T-helper 1 cell treated with Interleukin-12 subunit alpha and Interleukin-12 subunit beta and Interleukin-4 antibody, amounts not matched to agents 30 μg/mL and 1 μg/mL, for 36 hours (primary cell): ENCODE measurements around the gene TMTC4.
A peak's percentile ranks its signal among the peaks of the same experiment; 100 is the strongest.

ENCODE experiments used
- H3K27ac Mint-ChIP-seq: one replicate; pipeline ENCODE4 v1.8.0; 2021; ENCODE audit warnings: mild to moderate bottlenecking, mixed read lengths
- H3K27me3 Mint-ChIP-seq: one replicate; pipeline ENCODE4 v1.8.0; 2021; ENCODE audit warnings: low read depth, mixed read lengths
- H3K36me3 Mint-ChIP-seq: one replicate; pipeline ENCODE4 v1.8.0; 2021; ENCODE audit warnings: low read depth, mixed read lengths
- H3K4me1 Mint-ChIP-seq: one replicate; pipeline ENCODE4 v1.8.0; 2021; ENCODE audit warnings: low read depth, mixed read lengths
- H3K4me3 Mint-ChIP-seq: one replicate; pipeline ENCODE4 v1.8.0; 2021; ENCODE audit warnings: mild to moderate bottlenecking, moderate library complexity, mixed read lengths
- H3K9me3 Mint-ChIP-seq: one replicate; pipeline ENCODE4 v1.8.0; 2021; ENCODE audit warnings: mixed read lengths

TMTC4 gene

DNA sequence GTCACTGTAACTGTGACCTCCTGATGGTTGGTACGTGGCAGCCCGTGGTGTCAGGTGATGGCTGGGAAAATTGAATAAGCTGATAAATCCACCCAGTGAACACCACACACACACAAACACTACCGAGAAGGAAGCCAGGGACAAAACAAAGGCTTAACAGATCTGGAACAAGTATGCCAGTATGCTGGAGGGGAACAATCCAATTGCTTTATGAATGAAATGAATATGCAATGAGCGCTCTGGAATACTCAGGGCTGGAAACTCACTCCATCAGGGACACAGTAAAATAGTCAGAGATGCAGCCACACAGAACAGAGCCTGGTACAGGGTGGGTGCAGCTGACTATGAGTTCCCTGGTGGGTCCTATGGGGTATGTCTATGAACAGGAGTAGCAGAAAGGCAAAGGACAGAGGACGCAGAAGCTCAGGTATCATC, 16.7 kb downstream of the TMTC4 start:
- peak overlapping the region; percentile 55 for H3K27ac Mint-ChIP-seq
- no peaks in the 10 kb centered on the region for H3K9me3 Mint-ChIP-seq
- H3K27me3 Mint-ChIP-seq: no peaks in the 10 kb centered on the region
- peak overlapping the region; percentile 58 for H3K4me3 Mint-ChIP-seq
- peaks cover 25% of the 10 kb centered on the region for H3K4me1 Mint-ChIP-seq
- H3K36me3 Mint-ChIP-seq: peaks cover 48% of the 10 kb centered on the region

DNA sequence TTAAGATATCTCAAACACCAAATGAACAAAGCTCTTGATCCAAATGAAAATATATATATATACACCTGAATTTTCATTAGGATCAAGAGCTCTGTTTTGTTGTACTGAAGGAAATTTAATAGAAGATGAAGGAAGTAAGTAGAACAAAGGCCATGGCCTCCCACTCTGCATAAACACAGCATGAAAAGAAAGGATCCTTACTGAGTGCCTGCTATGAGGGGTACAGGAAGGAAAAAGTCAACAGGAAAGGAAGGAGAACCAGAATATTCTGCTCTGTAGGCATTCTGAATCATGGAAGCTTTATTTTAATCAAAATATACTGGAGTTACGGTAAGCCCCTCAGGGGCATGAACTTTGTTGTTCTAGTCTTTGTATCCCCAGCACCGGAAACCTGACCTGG, 22.1 kb downstream of the TMTC4 start:
- H3K4me3 Mint-ChIP-seq: no peak overlapping the region
- peaks cover 3% of the 10 kb centered on the region for H3K4me1 Mint-ChIP-seq
- H3K27me3 Mint-ChIP-seq: no peaks in the 10 kb centered on the region
- no peak overlapping the region for H3K27ac Mint-ChIP-seq
- peaks cover 41% of the 10 kb centered on the region for H3K36me3 Mint-ChIP-seq
- no peaks in the 10 kb centered on the region for H3K9me3 Mint-ChIP-seq

DNA sequence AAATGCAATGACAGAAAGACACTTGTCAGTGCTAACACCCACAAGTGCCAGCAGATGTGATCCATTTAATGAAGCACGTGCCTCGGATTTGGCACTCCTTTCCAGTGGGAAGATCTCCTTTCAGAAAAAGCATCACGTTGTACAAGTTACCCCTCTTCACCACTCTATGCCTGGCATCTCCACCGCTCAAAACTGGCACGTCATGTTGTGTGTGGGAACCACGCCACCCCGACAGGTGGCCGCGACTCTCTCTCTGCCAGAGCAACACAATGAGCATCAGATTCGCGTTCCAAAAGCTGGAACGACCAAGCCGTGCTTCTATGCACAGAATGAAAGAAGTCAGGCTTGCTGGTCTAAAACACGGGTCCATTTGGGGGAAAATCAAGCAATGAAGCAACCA, 24.3 kb downstream of the TMTC4 start:
- Mint-ChIP-seq H3K4me1 (no peaks in the 10 kb centered on the region), H3K27ac (no peak overlapping the region), H3K27me3 (no peaks in the 10 kb centered on the region), H3K36me3 (peaks cover 28% of the 10 kb centered on the region), H3K9me3 (no peaks in the 10 kb centered on the region), H3K4me3 (no peak overlapping the region)

DNA sequence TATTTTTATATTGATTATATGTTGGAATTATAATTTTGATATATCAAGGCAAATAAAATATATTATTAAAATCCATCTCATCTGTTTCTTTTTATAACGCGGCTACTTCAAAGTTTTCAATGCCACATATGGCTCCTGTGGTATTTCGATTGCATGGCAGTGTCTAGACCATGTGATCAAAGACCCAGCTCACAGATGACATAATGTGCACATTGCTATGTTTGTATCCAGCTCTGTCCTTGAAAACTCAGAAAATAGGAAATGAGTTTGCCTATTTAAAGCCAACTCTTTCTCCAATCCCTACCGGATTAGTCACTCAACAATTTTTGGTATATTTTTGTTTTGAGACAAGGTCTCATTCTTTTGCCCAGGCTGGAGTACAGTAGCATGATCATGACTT, 26.2 kb downstream of the TMTC4 start:
- H3K4me3 Mint-ChIP-seq: no peak overlapping the region
- H3K27me3 Mint-ChIP-seq: no peaks in the 10 kb centered on the region
- no peak overlapping the region for H3K27ac Mint-ChIP-seq
- peaks cover 22% of the 10 kb centered on the region for H3K36me3 Mint-ChIP-seq
- no peaks in the 10 kb centered on the region for H3K4me1 Mint-ChIP-seq
- H3K9me3 Mint-ChIP-seq: no peaks in the 10 kb centered on the region

DNA sequence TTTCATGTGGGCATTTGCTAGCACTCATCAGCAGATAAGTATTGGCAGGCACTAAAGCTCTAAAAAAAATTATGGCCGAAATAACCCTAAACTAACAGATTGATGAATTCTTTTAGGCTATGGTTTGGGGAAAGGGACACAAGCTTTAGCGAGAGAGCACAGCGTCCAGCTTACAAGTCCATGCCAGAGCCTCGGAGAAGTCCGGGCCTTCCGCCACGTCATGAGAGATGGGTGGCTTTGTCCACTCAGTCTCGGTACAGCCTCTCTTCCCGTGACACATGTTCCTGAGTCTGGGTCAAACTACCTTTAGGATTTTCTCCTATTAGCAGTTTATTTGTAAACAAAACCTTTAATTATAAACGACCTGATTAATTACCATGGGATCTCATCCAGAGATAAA, 27.7 kb downstream of the TMTC4 start:
- Mint-ChIP-seq H3K36me3 (peaks cover 19% of the 10 kb centered on the region), H3K27ac (no peak overlapping the region), H3K4me1 (no peaks in the 10 kb centered on the region), H3K4me3 (no peak overlapping the region), H3K9me3 (no peaks in the 10 kb centered on the region), H3K27me3 (no peaks in the 10 kb centered on the region)

DNA sequence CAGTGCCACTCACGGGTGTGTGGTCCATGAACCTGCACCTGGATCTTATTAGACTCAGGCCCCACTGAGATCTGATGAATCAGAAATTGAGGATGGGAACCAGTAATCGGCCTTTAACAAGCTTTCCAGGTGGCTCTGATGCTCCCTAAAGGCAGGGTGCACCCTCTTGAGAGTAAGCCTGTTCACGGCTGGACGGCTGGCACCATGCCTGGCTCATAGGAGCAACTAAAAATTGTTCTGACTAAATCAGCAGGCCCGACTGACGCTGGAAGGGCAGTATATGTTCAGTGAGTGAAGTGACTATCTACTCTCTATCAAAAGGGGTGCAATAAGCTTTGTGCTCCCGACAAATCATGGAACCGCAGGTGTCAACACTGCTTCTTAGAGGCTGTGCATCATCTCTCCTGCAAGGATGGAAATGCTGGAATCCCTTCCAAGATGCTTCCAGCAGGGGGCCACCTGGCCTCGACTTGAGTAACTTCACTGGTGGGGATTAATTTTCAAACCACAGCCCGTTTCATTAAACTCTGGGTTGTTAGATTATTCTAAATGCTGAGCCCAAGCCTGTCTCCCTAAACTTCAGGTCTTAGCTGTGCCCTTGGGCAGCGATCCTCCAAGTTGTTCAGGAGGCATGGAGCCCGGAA, 28.4 kb downstream of the TMTC4 start:
- no peak overlapping the region for H3K4me3 Mint-ChIP-seq
- no peaks in the 10 kb centered on the region for H3K27me3 Mint-ChIP-seq
- H3K4me1 Mint-ChIP-seq: no peaks in the 10 kb centered on the region
- H3K27ac Mint-ChIP-seq: no peak overlapping the region
- H3K36me3 Mint-ChIP-seq: peaks cover 22% of the 10 kb centered on the region
- H3K9me3 Mint-ChIP-seq: no peaks in the 10 kb centered on the region

DNA sequence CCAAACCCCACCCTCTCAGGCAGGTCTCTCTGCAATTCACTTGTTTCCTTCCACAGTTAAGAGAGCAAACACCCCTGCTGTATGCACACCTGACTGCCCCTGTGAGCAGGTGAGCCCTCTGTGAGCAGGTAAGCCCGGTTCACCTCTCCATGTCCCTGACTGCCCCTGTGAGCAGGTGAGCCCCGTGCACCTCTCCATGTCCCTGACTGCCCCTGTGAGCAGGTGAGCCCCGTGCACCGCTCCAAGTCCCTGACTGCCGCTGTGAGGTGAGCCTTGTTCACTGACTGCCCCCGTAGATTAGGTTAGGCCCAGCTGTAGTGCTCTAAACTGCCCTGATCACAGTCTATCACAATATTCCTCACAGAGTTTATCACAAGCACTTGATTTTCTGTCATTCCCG, 29.2 kb downstream of the TMTC4 start:
- Mint-ChIP-seq H3K27ac (no peak overlapping the region), H3K4me3 (no peak overlapping the region), H3K4me1 (no peaks in the 10 kb centered on the region), H3K27me3 (no peaks in the 10 kb centered on the region), H3K9me3 (no peaks in the 10 kb centered on the region), H3K36me3 (peaks cover 19% of the 10 kb centered on the region)

DNA sequence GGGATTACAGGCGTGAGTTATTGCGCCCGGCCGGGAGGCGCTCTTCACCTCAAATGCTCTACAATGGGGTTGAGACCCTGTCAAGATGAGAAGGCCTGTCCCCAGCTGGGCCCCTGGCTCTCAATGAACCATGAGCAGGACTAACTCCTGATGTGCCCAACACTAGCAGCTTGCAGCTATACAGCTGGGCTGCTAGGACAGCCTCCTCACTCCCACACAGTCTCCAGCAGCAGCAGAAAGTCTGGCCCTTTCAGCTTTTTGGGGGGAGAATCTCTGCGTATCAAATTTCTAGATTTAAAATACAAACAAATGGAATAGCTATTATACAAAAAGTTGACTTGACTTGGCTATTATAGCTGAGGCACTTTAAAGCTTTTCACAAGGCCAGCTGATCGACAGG, 30.2 kb downstream of the TMTC4 start:
- Mint-ChIP-seq H3K36me3 (peaks cover 13% of the 10 kb centered on the region), H3K9me3 (no peaks in the 10 kb centered on the region), H3K4me3 (no peak overlapping the region), H3K4me1 (no peaks in the 10 kb centered on the region), H3K27me3 (no peaks in the 10 kb centered on the region), H3K27ac (no peak overlapping the region)

DNA sequence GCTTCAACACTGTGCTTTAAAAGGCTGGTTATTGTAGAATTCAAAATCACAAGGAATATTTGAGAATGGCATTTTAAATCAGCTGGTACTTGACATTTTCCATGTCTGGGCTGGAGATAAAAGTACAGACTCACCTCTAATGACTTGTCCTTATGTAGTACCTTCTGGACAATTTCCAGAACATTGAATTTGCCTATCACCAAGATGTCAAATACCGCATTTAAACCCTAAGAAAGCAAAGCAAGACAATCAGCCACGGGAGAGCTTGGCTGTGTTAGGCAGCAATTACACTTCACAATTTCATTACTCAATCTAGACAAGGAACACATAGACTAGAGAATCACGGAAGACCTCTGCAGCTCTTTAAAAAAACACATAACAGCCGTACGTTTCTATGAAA, 36.8 kb downstream of the TMTC4 start:
- Mint-ChIP-seq H3K4me3 (no peak overlapping the region), H3K27me3 (no peaks in the 10 kb centered on the region), H3K36me3 (peaks cover 24% of the 10 kb centered on the region), H3K4me1 (no peaks in the 10 kb centered on the region), H3K27ac (no peak overlapping the region), H3K9me3 (no peaks in the 10 kb centered on the region)

DNA sequence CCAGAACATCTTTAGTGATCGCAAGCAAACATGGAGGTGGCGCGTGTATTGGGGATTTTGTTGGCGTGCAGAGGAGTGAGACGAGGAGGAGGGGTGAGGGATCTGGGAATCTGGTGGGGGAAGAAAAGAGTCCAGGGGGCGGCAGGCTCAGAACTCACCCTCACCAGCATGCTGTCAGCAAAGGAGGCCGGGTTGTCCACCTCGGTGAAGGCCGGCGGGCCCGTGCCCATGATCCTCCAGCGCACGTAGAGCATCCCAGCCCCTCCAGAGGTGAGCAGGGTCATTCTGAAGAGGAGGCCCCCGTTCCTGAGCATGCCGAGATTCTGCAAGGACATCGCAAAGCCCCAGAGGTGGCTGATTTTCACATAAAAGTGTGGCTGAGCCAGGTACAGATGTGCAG, 37.2 kb downstream of the TMTC4 start:
- Mint-ChIP-seq H3K27ac (no peak overlapping the region), H3K36me3 (peaks cover 24% of the 10 kb centered on the region), H3K4me3 (no peak overlapping the region), H3K27me3 (no peaks in the 10 kb centered on the region), H3K9me3 (no peaks in the 10 kb centered on the region), H3K4me1 (no peaks in the 10 kb centered on the region)

DNA sequence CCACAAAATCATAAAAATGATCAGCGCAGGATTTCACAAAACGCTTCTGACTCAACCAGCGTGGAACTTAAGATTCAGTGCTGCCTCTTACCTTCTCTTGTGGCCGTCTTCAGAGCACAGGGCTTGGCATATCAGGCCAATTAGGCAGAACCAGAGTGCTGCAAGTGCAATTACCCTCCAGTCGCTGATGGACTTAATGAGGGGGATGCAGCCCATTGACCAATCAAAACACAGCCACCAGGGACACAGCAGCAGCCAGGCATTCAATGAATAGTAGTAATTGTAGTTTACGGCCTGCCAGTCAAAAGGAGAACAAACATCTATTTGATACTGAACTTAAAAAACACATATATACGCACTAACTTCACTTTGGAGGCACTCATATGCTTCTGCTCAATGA, 38.2 kb downstream of the TMTC4 start:
- H3K9me3 Mint-ChIP-seq: no peaks in the 10 kb centered on the region
- peaks cover 22% of the 10 kb centered on the region for H3K36me3 Mint-ChIP-seq
- H3K27me3 Mint-ChIP-seq: no peaks in the 10 kb centered on the region
- no peak overlapping the region for H3K27ac Mint-ChIP-seq
- H3K4me3 Mint-ChIP-seq: no peak overlapping the region
- H3K4me1 Mint-ChIP-seq: peaks cover 2% of the 10 kb centered on the region

DNA sequence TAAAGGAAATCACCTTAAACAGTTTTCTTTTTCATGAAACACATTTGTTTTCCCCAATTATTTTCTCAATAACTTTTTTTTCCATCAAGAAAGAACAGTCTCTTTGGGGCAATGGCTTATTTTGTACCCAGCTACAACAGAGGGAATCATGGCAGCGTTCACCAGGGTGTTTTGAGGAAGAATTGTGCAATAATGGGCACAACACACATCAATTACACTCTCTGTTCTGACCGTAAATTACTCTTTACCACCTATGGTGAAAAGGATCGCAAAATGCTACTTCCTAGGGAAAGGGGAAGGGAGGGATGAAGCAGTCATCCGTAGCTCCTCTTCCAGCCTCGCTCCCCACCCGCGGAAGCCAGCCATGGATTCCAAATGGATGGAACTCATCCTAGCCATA, 38.6 kb downstream of the TMTC4 start:
- Mint-ChIP-seq H3K27ac (no peak overlapping the region), H3K9me3 (no peaks in the 10 kb centered on the region), H3K4me3 (no peak overlapping the region), H3K27me3 (no peaks in the 10 kb centered on the region), H3K4me1 (peaks cover 2% of the 10 kb centered on the region), H3K36me3 (peaks cover 18% of the 10 kb centered on the region)

DNA sequence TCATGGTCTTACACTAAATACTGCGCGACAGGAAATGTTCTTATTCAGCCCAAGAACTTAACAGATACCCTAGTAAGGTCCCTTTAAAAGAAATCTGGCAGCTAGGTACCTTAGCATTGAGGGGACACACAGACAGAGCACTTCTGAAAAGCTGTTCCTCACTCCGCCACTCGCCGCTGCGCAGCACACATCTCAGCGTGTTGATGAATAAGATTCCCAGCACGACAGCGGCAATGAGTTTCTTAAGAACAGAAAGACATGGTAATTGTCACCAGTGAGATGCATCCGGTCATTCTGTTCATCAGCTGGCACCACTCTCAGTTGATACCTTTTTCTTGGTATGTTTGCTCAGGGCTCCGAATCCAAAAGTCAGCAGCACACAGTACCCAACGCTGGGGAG, 39.9 kb downstream of the TMTC4 start:
- Mint-ChIP-seq H3K27me3 (no peaks in the 10 kb centered on the region), H3K27ac (no peak overlapping the region), H3K36me3 (peaks cover 23% of the 10 kb centered on the region), H3K4me3 (no peak overlapping the region), H3K4me1 (peaks cover 2% of the 10 kb centered on the region), H3K9me3 (no peaks in the 10 kb centered on the region)

DNA sequence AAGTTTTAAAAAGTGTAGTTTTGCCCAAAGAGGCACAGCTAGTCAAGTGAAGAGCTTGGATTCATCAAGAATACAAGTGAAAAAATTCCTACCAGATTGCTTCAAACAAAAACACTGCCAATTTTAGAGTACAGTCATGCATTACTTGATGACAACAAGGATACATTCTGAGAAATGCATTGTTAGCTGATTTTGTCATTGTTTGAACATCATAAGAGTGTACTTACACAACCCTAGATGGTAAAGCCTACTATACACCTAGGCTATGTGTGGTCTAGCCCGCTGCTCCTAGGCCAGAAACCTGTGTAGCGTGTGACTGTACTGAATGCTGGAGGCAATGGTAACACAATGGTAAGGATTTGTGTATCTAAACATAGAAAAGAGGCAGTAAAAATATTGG, 41.1 kb downstream of the TMTC4 start:
- Mint-ChIP-seq H3K36me3 (peaks cover 32% of the 10 kb centered on the region), H3K27ac (no peak overlapping the region), H3K9me3 (no peaks in the 10 kb centered on the region), H3K27me3 (no peaks in the 10 kb centered on the region), H3K4me3 (no peak overlapping the region), H3K4me1 (peaks cover 4% of the 10 kb centered on the region)

DNA sequence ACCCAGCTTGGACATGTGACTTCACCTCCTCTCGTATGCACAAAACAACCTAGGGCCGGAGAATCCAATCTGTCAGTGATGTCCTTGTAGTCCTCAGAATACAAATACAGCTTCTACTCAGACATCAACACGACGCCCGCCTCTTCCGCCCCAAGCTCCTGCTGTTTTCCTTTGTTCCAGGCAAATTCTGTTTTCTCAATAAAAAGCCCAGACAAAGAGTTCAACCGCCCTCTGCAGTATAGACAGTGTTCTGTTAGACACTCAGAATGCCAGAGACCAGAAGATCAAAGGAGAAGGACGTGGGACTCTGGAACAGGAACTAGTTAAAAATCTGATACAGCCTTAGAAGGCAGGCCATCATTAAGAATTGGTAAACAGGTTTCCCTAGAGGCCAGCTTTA, 44.0 kb downstream of the TMTC4 start:
- Mint-ChIP-seq H3K27ac (no peak overlapping the region), H3K36me3 (peaks cover 43% of the 10 kb centered on the region)

DNA sequence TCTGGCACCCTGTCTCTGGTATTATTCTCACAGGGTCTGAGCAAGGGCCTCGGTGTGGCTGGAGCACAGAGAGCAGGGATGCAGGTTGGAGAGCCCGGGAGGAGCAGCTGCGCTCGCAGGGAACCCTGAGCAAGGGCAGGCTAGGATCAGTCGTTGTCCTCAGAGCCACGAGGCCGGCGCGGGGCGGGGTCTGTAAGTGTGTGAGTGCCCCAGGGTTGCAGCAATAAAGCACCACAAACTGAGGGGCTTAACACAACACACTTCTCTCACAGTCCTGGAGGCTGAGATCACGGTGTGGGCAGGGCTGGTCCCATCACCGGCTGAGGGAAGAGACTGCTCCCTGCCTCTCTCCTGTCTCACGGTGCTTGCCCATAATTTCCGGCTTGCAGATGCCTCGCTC, 47.5 kb downstream of the TMTC4 start:
- Mint-ChIP-seq H3K27ac (no peak overlapping the region), H3K9me3 (no peaks in the 10 kb centered on the region), H3K36me3 (peaks cover 54% of the 10 kb centered on the region), H3K4me3 (no peak overlapping the region), H3K27me3 (no peaks in the 10 kb centered on the region), H3K4me1 (peaks cover 4% of the 10 kb centered on the region)

More for the DNA sequence above, 44.0 kb downstream of the TMTC4 start:
- H3K27me3 Mint-ChIP-seq: no peaks in the 10 kb centered on the region
- no peak overlapping the region for H3K4me3 Mint-ChIP-seq
- peaks cover 4% of the 10 kb centered on the region for H3K4me1 Mint-ChIP-seq
- no peaks in the 10 kb centered on the region for H3K9me3 Mint-ChIP-seq
